Measurements from ENCODE around the gene PEX12.
A peak's percentile ranks its signal among the peaks of the same experiment; 100 is the strongest.
"Not testable (repeated sequence)": the region's sequence is repeated elsewhere in the genome, so short reads cannot be mapped to it uniquely, and the experiment has no call there.

Gene PEX12

GRCh38 chr17:35578197-35578928 lies at the start of gene PEX12:
Gene PEX12 (minus strand): TSS chr17:35578571. CDS start chr17:35578021, 550 bp downstream.
- DNase-seq, result peak; percentile 87

- DNase-seq, result no peak
Measured at GRCh38 chr17:35627417-35627816, 49.0 kb upstream of the PEX12 start.

GRCh38 chr17:35621768-35622167 lies 43.4 kb upstream of the PEX12 start:
- DNase-seq, result no peak

GRCh38 chr17:35618628-35619027 lies 40.3 kb upstream of the PEX12 start:
- DNase-seq, result no peak

GRCh38 chr17:35617505-35617904 lies 39.1 kb upstream of the PEX12 start:
- DNase-seq, result no peak

GRCh38 chr17:35616536-35616935 lies 38.2 kb upstream of the PEX12 start:
- DNase-seq, result no peak

GRCh38 chr17:35614810-35615209 lies 36.4 kb upstream of the PEX12 start:
- DNase-seq, result no peak

- DNase-seq, result no peak
Measured at GRCh38 chr17:35612924-35613521, 34.7 kb upstream of the PEX12 start.

- DNase-seq, result not testable (repeated sequence)
Measured at GRCh38 chr17:35610746-35611145, 32.4 kb upstream of the PEX12 start.

- no peak for DNase-seq
Measured at GRCh38 chr17:35609831-35610230, 31.5 kb upstream of the PEX12 start.

GRCh38 chr17:35607239-35607847 lies 29.0 kb upstream of the PEX12 start:
- no peak for DNase-seq

- no peak for DNase-seq
Measured at GRCh38 chr17:35605678-35606077, 27.3 kb upstream of the PEX12 start.

- DNase-seq, result no peak
Measured at GRCh38 chr17:35603674-35604073, 25.3 kb upstream of the PEX12 start.

- DNase-seq, result no peak
Measured at GRCh38 chr17:35597604-35598003, 19.2 kb upstream of the PEX12 start.

GRCh38 chr17:35596530-35597233 lies 18.3 kb upstream of the PEX12 start:
- no peak for DNase-seq

GRCh38 chr17:35596072-35596471 lies 17.7 kb upstream of the PEX12 start:
- DNase-seq, result no peak

- no peak for DNase-seq
Measured at GRCh38 chr17:35588196-35588920, 10.0 kb upstream of the PEX12 start.

- peak; percentile 93 for DNase-seq
Measured at GRCh38 chr17:35587074-35587961, 8.9 kb upstream of the PEX12 start, which contains the start of gene AP2B1. Gene AP2B1 (plus strand): TSS chr17:35587322. CDS start chr17:35594031, 6,709 bp downstream.

GRCh38 chr17:35586569-35587073 lies 8.2 kb upstream of the PEX12 start:
- no peak for DNase-seq

- DNase-seq, result no peak
Measured at GRCh38 chr17:35584061-35584460, 5.7 kb upstream of the PEX12 start.

- no peak for DNase-seq
Measured at GRCh38 chr17:35578929-35579432, 610 bp upstream of the PEX12 start.
